Fibroblast of lung (primary cell): ENCODE results near the gene WDR86.

ENCODE experiments used
- CTCF ChIP-seq, 2 donors: IDR thresholded peaks in 1 of 2; conservative IDR thresholded peaks in 1 of 2; 1 replicate in 1 of 2; 2 replicates in 1 of 2; pipeline ENCODE4 v1.5.1; 2011 to 2012; ENCODE audit warnings: low read length in 2 of 2, control low read depth in 1 of 2, inconsistent platforms in 1 of 2, low read depth in 1 of 2, mild to moderate bottlenecking in 1 of 2
- EZH2 ChIP-seq: IDR thresholded peaks from 2 replicates; pipeline ENCODE4 v1.5.1; 2012; ENCODE audit warnings: low read length, control low read depth, mild to moderate bottlenecking; ENCODE audit errors: missing control alignments

GRCh38 chr7:151403764-151404163 is 6.1 kb downstream of the WDR86 start:
- no peak for TF ChIP-seq CTCF (conservative IDR thresholded peaks at IDR 0.05 in 1 of 2, IDR thresholded peaks at IDR 0.05 in 1 of 2; ENCODE audit: low read depth in 1 of 2, low read length in 2 of 2)
- no peak for TF ChIP-seq EZH2
